Central memory CD8-positive, alpha-beta T cell (primary cell): ENCODE results near the gene ELFN1.

ENCODE experiments used
- ATAC-seq: fragments of 150-1000 bp; cut with Tn5 transposase; replicated peaks from 2 replicates; pipeline ENCODE4 v1.10.0; 2022; ENCODE audit warnings: mild to moderate bottlenecking, moderate FRiP score, moderate number of reproducible peaks; ENCODE audit not compliant: poor library complexity, severe bottlenecking; ENCODE audit errors: extremely low read depth
- DNase-seq, 2 donors: peaks; one replicate each; pipeline ENCODE4 v3.0.0; 2021; ENCODE audit warnings: low spot score in 2 of 2
- H3K27ac Mint-ChIP-seq: one replicate; pipeline ENCODE4 v1.8.0; 2022; ENCODE audit warnings: low read depth, mild to moderate bottlenecking, moderate library complexity, mixed read lengths
- H3K27me3 Mint-ChIP-seq: one replicate; pipeline ENCODE4 v1.8.0; 2022; ENCODE audit warnings: mixed read lengths
- H3K36me3 Mint-ChIP-seq: one replicate; pipeline ENCODE4 v1.8.0; 2022; ENCODE audit warnings: mild to moderate bottlenecking, moderate library complexity, mixed read lengths; ENCODE audit not compliant: insufficient read depth
- H3K4me1 Mint-ChIP-seq: one replicate; pipeline ENCODE4 v1.8.0; 2022; ENCODE audit warnings: mixed read lengths
- H3K4me3 Mint-ChIP-seq: one replicate; pipeline ENCODE4 v1.8.0; 2022; ENCODE audit warnings: mild to moderate bottlenecking, moderate library complexity, mixed read lengths
- H3K9me3 Mint-ChIP-seq: one replicate; pipeline ENCODE4 v1.8.0; 2022; ENCODE audit warnings: mixed read lengths

The ELFN1 gene

DNA sequence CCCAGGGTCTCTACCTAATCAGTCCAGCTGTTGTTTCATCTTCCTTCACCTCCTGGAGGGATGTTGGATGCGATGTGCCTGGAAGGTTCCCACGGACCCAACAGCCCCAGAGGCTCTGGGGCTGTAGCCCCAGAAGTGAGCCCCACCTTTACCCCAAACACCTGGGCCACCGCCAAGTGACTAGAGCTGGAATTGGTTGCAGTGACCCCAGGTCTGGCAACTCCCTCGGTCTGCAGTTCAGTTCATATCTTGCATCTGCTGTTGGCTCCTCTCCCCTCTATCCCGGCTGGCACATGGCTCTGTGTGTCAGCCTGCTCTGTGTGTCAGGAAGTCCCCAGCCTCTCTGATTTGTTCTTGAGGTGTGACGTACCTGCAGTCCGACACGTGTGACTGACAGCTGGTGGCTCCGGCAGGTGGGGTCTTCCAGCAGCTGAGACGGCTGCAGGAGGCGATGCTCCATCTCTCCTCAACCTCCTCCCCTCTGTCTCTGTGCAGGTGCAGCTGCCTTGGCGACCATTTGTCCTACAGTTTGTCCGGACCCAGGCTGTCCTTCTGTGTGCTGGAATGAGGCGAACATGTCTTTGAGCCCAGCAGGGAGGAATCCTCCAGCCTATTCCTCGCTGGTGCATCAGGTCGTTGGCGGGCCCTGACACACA is 38.6 kb downstream of the ELFN1 start:
- no peak for ATAC-seq
- no peaks in the 10 kb centered on the region for H3K4me1 Mint-ChIP-seq

DNA sequence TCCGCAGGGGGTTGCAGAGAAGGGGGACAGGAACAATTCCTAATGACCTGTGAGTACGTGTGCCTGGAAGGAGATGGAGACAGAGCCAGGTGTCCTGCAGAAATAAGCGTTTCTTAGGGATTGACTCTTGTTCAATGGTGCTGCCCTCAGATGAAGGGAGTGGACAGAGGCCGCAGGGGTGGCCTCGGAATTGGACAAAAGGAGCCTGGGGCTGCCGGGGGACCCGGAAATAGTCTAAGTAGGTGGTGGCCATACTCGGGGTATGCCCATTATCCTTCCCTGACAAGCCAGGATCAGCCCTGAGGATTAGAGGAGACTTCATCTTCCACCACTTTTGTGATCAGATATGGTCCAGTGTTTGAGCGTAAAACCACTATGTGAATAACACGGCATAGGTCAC is 39.2 kb downstream of the ELFN1 start:
- Mint-ChIP-seq H3K36me3 (peaks cover 3% of the 10 kb centered on the region), H3K4me3 (no peak overlapping the region), H3K9me3 (no peaks in the 10 kb centered on the region), H3K27ac (no peak overlapping the region), H3K4me1 (no peaks in the 10 kb centered on the region), H3K27me3 (peaks cover 8% of the 10 kb centered on the region)
- ATAC-seq (no peak), DNase-seq (no peak)

More for the DNA sequence above, 38.6 kb downstream of the ELFN1 start:
- H3K27me3 Mint-ChIP-seq = peaks cover 8% of the 10 kb centered on the region
- DNase-seq = no peak
- no peaks in the 10 kb centered on the region for H3K9me3 Mint-ChIP-seq
- no peak overlapping the region for H3K4me3 Mint-ChIP-seq
- H3K27ac Mint-ChIP-seq = no peak overlapping the region
- peaks cover 3% of the 10 kb centered on the region for H3K36me3 Mint-ChIP-seq

DNA sequence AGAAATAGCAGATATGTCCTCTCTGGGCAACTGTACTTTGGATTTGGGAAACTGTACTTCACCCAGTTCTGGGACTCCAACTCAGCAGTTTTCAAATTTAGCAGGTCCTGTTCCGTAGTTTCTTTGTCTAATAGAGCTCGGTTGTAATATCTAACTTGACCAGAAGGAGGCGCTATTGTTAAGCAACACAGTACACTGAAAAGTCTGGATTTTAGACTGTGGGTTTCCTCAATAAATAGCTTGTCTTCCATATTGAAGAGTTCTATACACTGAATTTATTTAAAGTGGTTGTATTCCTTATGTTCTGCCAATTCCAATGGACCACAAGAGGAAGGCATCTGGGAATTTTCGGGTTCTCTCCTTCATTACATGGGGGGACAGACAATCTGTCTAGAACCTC is 39.8 kb downstream of the ELFN1 start:
- no peak for ATAC-seq
- DNase-seq = no peak
- no peaks in the 10 kb centered on the region for H3K4me1 Mint-ChIP-seq
- no peaks in the 10 kb centered on the region for H3K9me3 Mint-ChIP-seq
- peaks cover 9% of the 10 kb centered on the region for H3K27me3 Mint-ChIP-seq
- H3K4me3 Mint-ChIP-seq = no peak overlapping the region
- H3K36me3 Mint-ChIP-seq = peaks cover 3% of the 10 kb centered on the region
- no peak overlapping the region for H3K27ac Mint-ChIP-seq

DNA sequence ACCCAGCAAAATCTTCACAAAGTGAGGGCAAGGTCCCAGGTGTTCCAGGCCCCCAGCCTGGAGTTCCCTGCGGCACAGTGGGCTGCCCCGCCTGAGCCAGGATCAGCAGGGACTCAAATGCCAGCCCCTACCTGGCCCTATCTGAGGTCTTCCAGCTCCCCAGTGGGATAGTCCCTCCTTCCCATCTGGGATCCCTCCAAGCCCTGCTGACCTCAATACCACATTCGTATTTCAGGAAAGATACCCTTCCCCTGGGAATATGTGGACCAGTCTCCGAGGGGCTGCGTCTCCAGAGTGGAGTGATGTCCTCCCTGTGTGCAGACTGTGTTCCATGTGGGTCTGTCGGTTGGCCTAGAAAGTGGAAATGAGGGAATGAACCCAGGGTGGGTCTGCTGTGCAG is 40.9 kb downstream of the ELFN1 start:
- H3K36me3 Mint-ChIP-seq = peaks cover 3% of the 10 kb centered on the region
- H3K27me3 Mint-ChIP-seq = peaks cover 20% of the 10 kb centered on the region
- no peak for DNase-seq
- H3K27ac Mint-ChIP-seq = no peak overlapping the region
- no peak overlapping the region for H3K4me3 Mint-ChIP-seq
- no peaks in the 10 kb centered on the region for H3K9me3 Mint-ChIP-seq
- no peak for ATAC-seq
- no peaks in the 10 kb centered on the region for H3K4me1 Mint-ChIP-seq

DNA sequence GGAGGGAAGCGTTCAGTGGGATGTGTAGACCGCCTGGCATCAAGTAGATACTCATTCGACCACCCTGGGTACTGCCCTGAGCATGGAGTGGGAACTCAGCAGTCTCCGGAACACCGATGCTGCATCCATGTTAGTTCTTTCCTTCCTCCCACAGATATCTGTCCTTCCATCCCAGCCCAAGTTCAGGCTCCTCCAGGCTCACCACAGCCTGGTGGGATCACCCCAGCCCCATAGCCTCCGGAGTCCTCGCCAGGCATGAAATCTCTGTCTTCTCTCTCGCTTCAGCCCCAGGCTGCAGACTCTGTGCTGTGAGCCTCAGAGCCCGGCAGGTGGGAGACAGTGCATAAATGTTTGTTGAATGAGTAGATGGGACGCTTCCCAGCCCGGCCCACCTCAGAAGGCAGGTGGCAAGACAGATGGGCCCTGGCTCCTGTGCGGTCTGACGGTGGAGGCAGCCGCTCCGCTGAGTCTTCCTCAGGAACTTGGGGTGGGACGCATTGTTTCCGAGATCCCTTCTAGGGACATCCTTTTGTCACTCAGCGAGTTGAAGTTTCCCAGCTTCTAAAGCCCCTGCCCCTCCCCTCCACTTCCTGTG is 42.9 kb downstream of the ELFN1 start:
- Mint-ChIP-seq H3K27me3 (peaks cover 30% of the 10 kb centered on the region), H3K4me1 (no peaks in the 10 kb centered on the region), H3K36me3 (peaks cover 3% of the 10 kb centered on the region), H3K9me3 (no peaks in the 10 kb centered on the region), H3K27ac (no peak overlapping the region), H3K4me3 (no peak overlapping the region)
- DNase-seq (no peak), ATAC-seq (no peak)

DNA sequence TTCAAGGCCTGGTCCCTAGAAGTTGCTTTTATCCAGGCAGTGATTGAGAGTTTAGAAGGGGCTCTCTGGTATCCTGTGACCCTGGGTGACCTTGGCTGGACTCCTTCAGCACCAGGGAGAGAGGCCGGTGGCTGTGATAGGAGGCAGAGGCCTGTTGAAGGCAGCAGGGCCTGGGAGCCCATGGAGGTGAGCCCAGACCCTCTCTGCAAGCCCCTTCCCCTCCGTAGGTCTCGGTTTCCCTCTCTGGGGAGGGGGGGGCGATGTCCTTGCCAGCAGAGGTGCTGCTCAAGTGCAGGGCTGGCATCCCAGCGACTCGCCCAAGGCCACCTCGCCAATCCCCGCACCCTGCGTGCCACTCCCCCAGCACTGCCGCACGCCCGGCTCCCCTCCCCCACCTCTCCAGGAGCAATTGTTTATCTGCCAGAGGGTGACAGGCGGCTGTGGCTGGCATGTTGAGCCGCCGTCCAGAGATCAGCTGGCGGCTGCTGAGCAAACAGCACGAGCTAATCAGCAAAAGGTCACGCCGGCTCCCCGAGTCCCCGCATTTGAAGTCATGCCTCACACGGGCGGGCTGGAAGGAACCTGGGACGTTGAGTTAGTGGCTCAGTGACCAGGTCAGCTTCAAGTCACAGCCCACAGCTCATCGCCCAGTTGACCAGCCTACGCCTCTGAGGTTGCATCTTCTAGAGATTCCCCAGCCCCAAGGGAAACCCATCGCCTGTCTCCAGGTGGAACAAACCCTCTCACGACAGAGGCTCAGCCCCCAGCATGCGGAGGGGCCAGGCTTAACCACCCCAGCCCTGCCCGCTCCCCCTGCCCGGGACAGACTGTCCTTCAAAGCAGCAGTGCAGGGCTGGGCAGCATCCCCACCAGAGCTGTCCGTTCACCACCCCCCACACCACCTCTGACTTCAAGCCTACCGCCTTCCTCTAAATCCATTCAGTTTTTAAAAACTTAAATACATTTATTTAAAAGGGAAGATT is 43.7 kb downstream of the ELFN1 start:
- DNase-seq (no peak), ATAC-seq (no peak)
- H3K4me1 Mint-ChIP-seq = no peaks in the 10 kb centered on the region
- peaks cover 27% of the 10 kb centered on the region for H3K27me3 Mint-ChIP-seq
- H3K4me3 Mint-ChIP-seq = no peak overlapping the region
- H3K27ac Mint-ChIP-seq = no peak overlapping the region
- H3K36me3 Mint-ChIP-seq = peaks cover 4% of the 10 kb centered on the region
- no peaks in the 10 kb centered on the region for H3K9me3 Mint-ChIP-seq

DNA sequence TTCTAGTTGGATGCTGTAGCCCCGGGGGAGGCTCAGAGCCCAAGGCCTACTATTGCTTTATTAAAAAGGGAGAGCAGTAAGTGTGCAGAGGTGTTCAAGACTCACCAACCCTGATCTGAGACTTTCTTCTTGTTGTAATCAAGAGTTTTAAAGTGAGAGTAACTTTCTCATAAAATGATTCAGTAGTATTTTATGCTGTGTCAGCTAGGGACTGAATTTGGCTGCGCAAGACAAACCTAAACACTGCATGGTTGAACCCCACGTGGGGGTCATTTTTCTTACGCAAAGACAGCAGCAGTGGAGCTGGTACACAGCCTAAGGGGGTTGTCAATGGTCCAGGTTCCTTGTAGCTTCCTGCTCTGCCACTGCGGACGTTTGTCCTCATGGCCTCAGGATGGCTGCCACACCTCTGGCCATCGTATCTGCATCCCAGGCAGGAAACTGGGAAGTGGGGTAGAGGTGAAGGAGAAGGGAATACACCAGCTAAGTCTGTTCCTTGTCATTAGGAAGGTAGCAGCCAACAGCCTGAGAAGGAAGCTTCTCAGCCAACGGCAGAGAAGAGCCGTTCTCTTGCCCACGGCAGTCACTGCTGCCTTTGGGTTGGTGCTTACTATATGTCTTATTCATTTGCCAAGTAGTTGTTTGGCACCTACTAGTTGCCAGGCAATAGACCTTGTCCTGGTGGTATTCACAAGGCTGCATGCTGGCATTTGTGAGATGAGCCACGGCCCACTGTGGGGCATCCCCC is 44.7 kb downstream of the ELFN1 start:
- H3K4me3 Mint-ChIP-seq = no peak overlapping the region

DNA sequence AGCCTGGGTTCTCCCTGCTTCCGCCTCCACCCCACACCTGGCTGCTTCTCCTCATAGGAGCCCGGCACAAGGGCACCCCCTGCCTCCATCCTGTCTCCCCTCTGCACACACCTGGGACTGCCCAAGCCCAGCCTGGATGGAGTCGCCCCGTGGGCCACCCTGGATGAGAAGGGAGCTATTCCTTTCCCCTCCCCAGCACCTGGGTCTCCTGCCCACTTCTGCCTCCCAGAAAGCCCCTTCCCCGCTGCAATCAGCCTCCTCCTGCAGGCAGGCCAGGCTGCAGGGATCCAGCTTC is 45.2 kb downstream of the ELFN1 start:
- no peaks in the 10 kb centered on the region for H3K4me1 Mint-ChIP-seq
- ATAC-seq (no peak), DNase-seq (no peak)
- no peak overlapping the region for H3K27ac Mint-ChIP-seq
- peaks cover 22% of the 10 kb centered on the region for H3K27me3 Mint-ChIP-seq
- no peaks in the 10 kb centered on the region for H3K9me3 Mint-ChIP-seq
- H3K4me3 Mint-ChIP-seq = no peak overlapping the region
- peaks cover 1% of the 10 kb centered on the region for H3K36me3 Mint-ChIP-seq

More for the DNA sequence above, 44.7 kb downstream of the ELFN1 start:
- Mint-ChIP-seq H3K9me3 (no peaks in the 10 kb centered on the region), H3K36me3 (peaks cover 1% of the 10 kb centered on the region), H3K27ac (no peak overlapping the region), H3K27me3 (peaks cover 22% of the 10 kb centered on the region), H3K4me1 (no peaks in the 10 kb centered on the region)
- DNase-seq (no peak), ATAC-seq (no peak)

DNA sequence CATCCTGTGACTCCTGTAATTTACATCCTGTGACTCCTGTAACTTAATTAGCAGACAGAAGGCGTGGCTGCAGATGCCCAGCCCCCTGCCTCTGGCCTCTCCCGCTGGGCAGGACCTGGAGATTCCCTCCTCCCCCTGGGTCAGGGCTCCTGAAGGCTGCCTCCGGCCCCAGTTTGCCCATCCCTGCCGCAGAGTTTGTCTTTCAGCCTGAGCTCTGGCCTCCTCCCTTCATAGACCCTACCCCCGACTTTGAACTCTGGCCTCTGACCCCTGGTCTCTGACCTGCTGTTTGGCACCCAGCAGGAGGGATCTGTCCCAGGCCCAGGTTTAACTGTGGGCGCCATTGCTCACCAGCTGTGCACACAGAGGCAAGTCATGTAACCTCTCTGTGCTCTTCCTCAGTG is 45.6 kb downstream of the ELFN1 start:
- H3K4me3 Mint-ChIP-seq = no peak overlapping the region
- no peaks in the 10 kb centered on the region for H3K4me1 Mint-ChIP-seq
- DNase-seq (no peak), ATAC-seq (no peak)
- peaks cover 22% of the 10 kb centered on the region for H3K27me3 Mint-ChIP-seq
- peaks cover 1% of the 10 kb centered on the region for H3K36me3 Mint-ChIP-seq
- no peak overlapping the region for H3K27ac Mint-ChIP-seq
- H3K9me3 Mint-ChIP-seq = no peaks in the 10 kb centered on the region

DNA sequence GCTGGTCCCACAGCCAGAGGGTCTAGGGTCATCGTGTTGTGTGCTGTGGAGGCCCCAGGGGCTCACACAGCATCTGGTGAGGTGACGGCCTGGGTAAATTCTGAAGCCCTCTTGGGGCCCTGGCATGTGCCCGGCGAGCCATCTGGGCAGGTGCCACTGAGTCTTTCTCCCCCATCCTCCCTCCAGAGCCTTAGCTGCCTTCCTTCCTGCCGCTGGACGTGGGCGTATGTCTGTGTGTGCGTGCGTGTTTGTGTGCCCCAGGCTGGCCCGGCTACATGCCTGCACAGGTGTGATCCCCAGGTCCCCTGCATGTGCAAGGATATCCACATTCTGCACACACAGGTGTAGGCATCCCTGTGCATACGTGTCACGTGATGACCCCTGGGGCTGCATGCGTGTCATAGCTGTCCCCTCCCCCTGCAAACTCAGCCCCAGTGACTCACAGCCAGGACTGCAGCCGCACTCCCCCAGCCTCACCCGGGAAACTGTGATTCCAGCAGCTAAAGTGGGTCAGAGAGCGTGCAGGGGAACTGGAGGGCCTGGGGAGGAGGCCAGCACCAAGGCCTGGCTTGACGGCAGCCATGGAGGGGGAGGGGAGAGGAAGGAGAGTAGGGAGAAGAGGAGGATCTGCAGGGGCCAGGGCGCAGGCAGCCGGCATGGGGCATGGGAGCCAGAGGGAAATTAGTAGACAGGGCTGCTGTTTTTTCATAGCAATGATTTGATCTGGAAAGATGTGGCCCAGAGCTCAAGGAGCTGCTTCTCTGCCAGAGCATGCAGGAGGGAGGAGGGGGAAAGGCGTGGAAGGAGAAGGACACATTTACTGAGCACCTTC is 46.4 kb downstream of the ELFN1 start:
- ATAC-seq (no peak), DNase-seq (no peak)
- Mint-ChIP-seq H3K4me1 (no peaks in the 10 kb centered on the region), H3K27ac (no peak overlapping the region), H3K9me3 (no peaks in the 10 kb centered on the region), H3K4me3 (no peak overlapping the region), H3K36me3 (peaks cover 1% of the 10 kb centered on the region), H3K27me3 (peaks cover 22% of the 10 kb centered on the region)

DNA sequence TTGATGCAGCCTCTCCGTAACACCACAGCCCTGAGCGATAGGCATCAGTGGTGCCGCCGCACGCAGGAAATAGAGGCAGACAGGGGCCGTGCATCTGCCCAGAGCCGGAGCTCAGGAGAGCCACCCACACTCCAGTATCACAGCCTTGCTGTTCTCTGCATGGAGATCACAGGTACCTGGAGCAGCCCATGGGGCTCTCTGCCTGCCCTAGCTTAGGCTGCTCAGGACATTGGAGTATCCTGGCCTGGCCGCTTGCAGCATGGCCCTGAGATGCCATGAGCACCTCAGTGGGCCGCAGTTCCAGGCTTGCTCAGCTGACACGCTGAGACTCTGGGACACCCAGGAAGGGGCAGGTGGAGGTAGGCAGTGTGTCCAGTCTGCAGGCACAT is 47.0 kb downstream of the ELFN1 start:
- no peaks in the 10 kb centered on the region for H3K9me3 Mint-ChIP-seq
- no peak overlapping the region for H3K27ac Mint-ChIP-seq
- ATAC-seq = no peak

More for the DNA sequence above, 47.0 kb downstream of the ELFN1 start:
- Mint-ChIP-seq H3K36me3 (peaks cover 1% of the 10 kb centered on the region), H3K4me3 (no peak overlapping the region), H3K4me1 (no peaks in the 10 kb centered on the region), H3K27me3 (peaks cover 22% of the 10 kb centered on the region)
- no peak for DNase-seq
